Osteocyte (in vitro differentiated cells): ENCODE data around the gene CX3CL1. TPM values are rescaled to one million over a fixed set of nuclear protein-coding genes. Genes with fewer than 3 reads are reported as not detected.

Experiments
- DNase-seq: peaks from one replicate; pipeline ENCODE4 v3.0.0; 2021; ENCODE audit warnings: mixed read lengths; ENCODE audit not compliant: unreplicated experiment; ENCODE audit errors: extremely low spot score
- H3K27ac Mint-ChIP-seq: one replicate; pipeline ENCODE4 v1.8.0; 2021; ENCODE audit warnings: mild to moderate bottlenecking, mixed read lengths; ENCODE audit not compliant: unreplicated experiment
- H3K27me3 Mint-ChIP-seq: one replicate; pipeline ENCODE4 v1.8.0; 2021; ENCODE audit warnings: mixed read lengths; ENCODE audit not compliant: unreplicated experiment
- H3K36me3 Mint-ChIP-seq: one replicate; pipeline ENCODE4 v1.8.0; 2021; ENCODE audit warnings: mixed read lengths; ENCODE audit not compliant: unreplicated experiment
- H3K4me1 Mint-ChIP-seq: one replicate; pipeline ENCODE4 v1.8.0; 2021; ENCODE audit warnings: mixed read lengths; ENCODE audit not compliant: unreplicated experiment
- H3K4me3 Mint-ChIP-seq: one replicate; pipeline ENCODE4 v1.8.0; 2021; ENCODE audit warnings: mild to moderate bottlenecking, moderate library complexity, mixed read lengths; ENCODE audit not compliant: unreplicated experiment
- H3K9me3 Mint-ChIP-seq: one replicate; pipeline ENCODE4 v1.8.0; 2021; ENCODE audit warnings: mixed read lengths; ENCODE audit not compliant: unreplicated experiment
- CTCF ChIP-seq: fragments of 200-600 bp; sonication (generic); IDR thresholded peaks from 2 replicates; pipeline ENCODE4 v1.5.0; 2021; ENCODE audit warnings: antibody characterized with exemption, mild to moderate bottlenecking, moderate library complexity
- total RNA-seq: library from RNA; stranded (reverse); gene quantifications from 2 replicates; pipeline ENCODE4 v1.2.1, GENCODE V29; 2021

Gene CX3CL1
- total RNA-seq, 1 donor from 2014 or later: 2.3 TPM

- Mint-ChIP-seq H3K4me1 (no peaks in the 10 kb centered on the region), H3K9me3 (no peaks in the 10 kb centered on the region), H3K36me3 (peaks cover 37% of the 10 kb centered on the region), H3K4me3 (no peak overlapping the region), H3K27me3 (no peaks in the 10 kb centered on the region), H3K27ac (no peak overlapping the region)
- TF ChIP-seq CTCF: no peak
- DNase-seq: no peak
These were observed 55.5 kb downstream of the CX3CL1 start for GRCh38 chr16:57427824-57428223.

- TF ChIP-seq CTCF: no peak
- DNase-seq: no peak
- H3K27me3 Mint-ChIP-seq: no peaks in the 10 kb centered on the region
- peaks cover 53% of the 10 kb centered on the region for H3K36me3 Mint-ChIP-seq
- H3K4me1 Mint-ChIP-seq: no peaks in the 10 kb centered on the region
- H3K9me3 Mint-ChIP-seq: no peaks in the 10 kb centered on the region
- no peak overlapping the region for H3K27ac Mint-ChIP-seq
- no peak overlapping the region for H3K4me3 Mint-ChIP-seq
These were observed 58.7 kb downstream of the CX3CL1 start for GRCh38 chr16:57430955-57431354.

GRCh38 chr16:57432505-57432904 lies 60.2 kb downstream of the CX3CL1 start:
- no peak for DNase-seq
- H3K36me3 Mint-ChIP-seq: peaks cover 52% of the 10 kb centered on the region
- H3K27ac Mint-ChIP-seq: no peak overlapping the region
- no peak for TF ChIP-seq CTCF
- no peak overlapping the region for H3K4me3 Mint-ChIP-seq
- no peaks in the 10 kb centered on the region for H3K9me3 Mint-ChIP-seq
- no peaks in the 10 kb centered on the region for H3K4me1 Mint-ChIP-seq
- no peaks in the 10 kb centered on the region for H3K27me3 Mint-ChIP-seq

- H3K9me3 Mint-ChIP-seq: no peaks in the 10 kb centered on the region
- DNase-seq: no peak
- no peaks in the 10 kb centered on the region for H3K4me1 Mint-ChIP-seq
- H3K4me3 Mint-ChIP-seq: no peak overlapping the region
- H3K27ac Mint-ChIP-seq: no peak overlapping the region
- no peak for TF ChIP-seq CTCF
- H3K27me3 Mint-ChIP-seq: no peaks in the 10 kb centered on the region
- peaks cover 47% of the 10 kb centered on the region for H3K36me3 Mint-ChIP-seq
These were observed 60.7 kb downstream of the CX3CL1 start for GRCh38 chr16:57432989-57433388.

GRCh38 chr16:57434003-57434402 lies 61.7 kb downstream of the CX3CL1 start:
- DNase-seq: no peak
- Mint-ChIP-seq H3K9me3 (no peaks in the 10 kb centered on the region), H3K4me3 (no peak overlapping the region), H3K36me3 (peaks cover 45% of the 10 kb centered on the region), H3K27me3 (no peaks in the 10 kb centered on the region), H3K4me1 (no peaks in the 10 kb centered on the region), H3K27ac (no peak overlapping the region)
- TF ChIP-seq CTCF: no peak

Other genes with a start within 250 kb of the CX3CL1 start
- 81.2 and 83.1 TPM in 2 replicates for gene PSME3IP1, start 186.5 kb upstream of the CX3CL1 start, total RNA-seq
- gene RSPRY1, start 186.2 kb upstream of the CX3CL1 start, total RNA-seq: 49.3 and 50.8 TPM in 2 replicates
- 61.8 and 67.4 TPM in 2 replicates for gene ARL2BP, start 127.2 kb upstream of the CX3CL1 start, total RNA-seq
- 0.30 and 1.2 TPM in 2 replicates for gene PLLP, start 87.8 kb upstream of the CX3CL1 start, total RNA-seq
- gene CCL22, start 13.7 kb upstream of the CX3CL1 start, total RNA-seq: not detected in 2 replicates
- not detected in 2 replicates for gene CCL17, start 32.3 kb downstream of the CX3CL1 start, total RNA-seq
- 52.2 and 57.1 TPM in 2 replicates for gene CIAPIN1, start 74.9 kb downstream of the CX3CL1 start, total RNA-seq
- gene COQ9, start 75.0 kb downstream of the CX3CL1 start, total RNA-seq: 37.8 and 50.1 TPM in 2 replicates
- gene POLR2C, start 90.2 kb downstream of the CX3CL1 start, total RNA-seq: 46.8 and 47.8 TPM in 2 replicates
- gene DOK4, start 114.0 kb downstream of the CX3CL1 start, total RNA-seq: 22.5 and 24.4 TPM in 2 replicates
- gene CCDC102A, start 164.1 kb downstream of the CX3CL1 start, total RNA-seq: 17.2 and 18.8 TPM in 2 replicates
- gene ADGRG5, start 170.2 kb downstream of the CX3CL1 start, total RNA-seq: not detected in 2 replicates